AG09319 (cell line): ENCODE data around the gene CEBPE.

Experiments
- DNase-seq: peaks from one replicate; pipeline ENCODE4 v3.0.0-alpha.2; 2010; ENCODE audit warnings: low read depth; ENCODE audit errors: extremely low read depth
- TF ChIP-seq, protein P1 (sequence below): IDR thresholded peaks from 2 replicates; pipeline ENCODE4 v1.5.1; 2011; ENCODE audit warnings: low read depth, mild to moderate bottlenecking, inconsistent platforms, low read length, moderate library complexity

CEBPE gene

DNA sequence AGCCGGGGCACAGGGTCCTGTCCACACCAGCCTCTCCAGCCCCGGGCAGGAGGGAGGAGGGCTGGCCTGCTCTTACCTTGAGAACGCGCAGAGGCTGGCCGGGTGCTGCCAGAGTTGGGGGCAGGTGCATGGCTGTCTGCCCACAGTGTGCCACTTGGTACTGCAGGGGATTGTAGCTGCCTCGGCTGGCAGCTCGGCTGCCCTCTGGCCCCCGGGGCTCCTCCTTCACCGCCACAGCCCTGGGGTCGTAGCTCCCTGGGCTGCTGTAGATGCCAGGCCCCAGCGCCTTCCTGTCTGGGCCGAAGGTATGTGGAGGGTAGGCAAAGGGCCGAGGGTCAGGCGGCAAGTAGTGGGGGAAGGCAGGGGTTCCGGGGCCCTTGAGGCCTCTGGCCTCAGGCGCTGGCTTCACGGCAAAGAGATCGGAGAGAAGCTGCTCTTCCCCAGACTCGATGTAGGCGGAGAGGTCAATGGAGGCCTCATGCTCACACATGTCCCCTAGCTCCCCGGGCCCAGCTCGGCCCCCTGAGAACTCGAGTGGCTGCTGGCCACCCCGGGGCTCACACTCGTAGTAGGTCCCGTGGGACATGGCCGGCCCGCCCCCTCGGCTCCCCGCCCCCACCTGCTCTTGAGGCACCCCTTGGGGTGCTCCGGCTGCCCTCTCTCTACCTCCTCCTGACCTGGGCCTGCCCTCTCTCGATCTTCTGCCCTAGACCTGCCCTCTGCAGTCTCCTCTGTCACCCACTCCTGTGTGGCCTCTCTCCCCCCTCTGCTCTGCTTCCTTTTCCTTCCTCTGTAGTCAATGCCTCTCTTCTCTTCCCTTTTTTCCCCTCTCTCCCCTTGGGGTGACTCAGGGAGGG lies at the start of gene CEBPE:
CEBPE (minus strand) TSS at position 750 of the 857 bp plus-strand sequence; CDS start at position 586, 164 bp downstream.
- DNase-seq, result no peak
- TF ChIP-seq, protein P1, sequence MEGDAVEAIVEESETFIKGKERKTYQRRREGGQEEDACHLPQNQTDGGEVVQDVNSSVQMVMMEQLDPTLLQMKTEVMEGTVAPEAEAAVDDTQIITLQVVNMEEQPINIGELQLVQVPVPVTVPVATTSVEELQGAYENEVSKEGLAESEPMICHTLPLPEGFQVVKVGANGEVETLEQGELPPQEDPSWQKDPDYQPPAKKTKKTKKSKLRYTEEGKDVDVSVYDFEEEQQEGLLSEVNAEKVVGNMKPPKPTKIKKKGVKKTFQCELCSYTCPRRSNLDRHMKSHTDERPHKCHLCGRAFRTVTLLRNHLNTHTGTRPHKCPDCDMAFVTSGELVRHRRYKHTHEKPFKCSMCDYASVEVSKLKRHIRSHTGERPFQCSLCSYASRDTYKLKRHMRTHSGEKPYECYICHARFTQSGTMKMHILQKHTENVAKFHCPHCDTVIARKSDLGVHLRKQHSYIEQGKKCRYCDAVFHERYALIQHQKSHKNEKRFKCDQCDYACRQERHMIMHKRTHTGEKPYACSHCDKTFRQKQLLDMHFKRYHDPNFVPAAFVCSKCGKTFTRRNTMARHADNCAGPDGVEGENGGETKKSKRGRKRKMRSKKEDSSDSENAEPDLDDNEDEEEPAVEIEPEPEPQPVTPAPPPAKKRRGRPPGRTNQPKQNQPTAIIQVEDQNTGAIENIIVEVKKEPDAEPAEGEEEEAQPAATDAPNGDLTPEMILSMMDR, result no peak

DNA sequence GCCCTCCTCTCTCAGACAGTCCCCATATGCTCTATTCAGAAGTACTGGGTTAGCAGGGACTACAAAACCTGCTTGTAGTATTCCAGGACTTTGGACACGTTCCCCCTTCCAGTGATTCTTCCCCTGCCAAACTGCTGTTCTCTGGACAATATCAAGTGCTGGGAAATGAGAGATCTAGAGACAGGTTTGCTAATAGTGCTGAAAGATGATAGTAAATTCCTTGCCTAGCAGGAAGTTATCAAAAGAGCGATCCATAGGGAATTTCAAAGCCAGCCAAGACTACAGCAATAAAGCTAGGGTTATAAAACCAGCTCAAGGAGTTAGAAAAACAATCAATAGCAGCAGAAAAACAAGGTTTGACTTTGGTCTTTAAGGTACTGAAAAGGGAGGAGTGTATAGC lies 49.2 kb upstream of the CEBPE start:
- DNase-seq, result no peak
- TF ChIP-seq, protein P1, result no peak

DNA sequence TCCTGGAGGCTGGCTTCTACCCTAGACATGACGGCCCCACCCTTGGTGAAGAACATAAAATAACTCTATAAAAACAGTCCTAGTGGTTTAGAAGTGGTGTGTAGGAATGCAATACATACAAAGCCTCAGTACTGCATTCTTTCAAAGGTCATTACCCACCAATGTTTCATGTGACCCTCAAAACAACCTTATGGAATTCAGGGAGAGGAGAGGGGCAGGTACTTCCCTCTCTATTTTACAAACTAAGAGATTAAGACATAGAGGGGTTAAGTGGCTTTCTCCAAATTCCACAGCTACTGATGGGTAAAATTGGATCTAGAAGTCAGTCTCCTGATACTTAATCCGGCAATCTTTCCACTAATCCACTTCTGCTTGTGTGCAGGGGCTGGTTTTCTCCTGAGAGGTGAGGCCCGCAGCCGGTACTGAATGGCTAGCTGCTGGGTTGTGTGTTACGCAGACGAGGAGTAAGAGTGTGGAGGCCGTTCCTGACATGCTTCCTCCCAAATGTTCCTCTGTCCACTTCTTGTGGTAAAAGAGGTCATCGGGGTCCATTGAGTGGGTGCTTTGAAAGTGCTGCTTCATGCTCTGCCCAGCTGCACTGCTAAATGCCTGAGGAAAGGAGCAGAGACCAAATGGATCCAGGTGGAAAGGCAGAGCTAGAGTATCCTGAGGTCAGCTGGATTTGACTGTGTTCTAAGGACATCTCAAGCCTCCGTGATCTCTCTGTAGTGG lies 48.2 kb upstream of the CEBPE start:
- TF ChIP-seq, protein P1, result no peak
- DNase-seq, result no peak

DNA sequence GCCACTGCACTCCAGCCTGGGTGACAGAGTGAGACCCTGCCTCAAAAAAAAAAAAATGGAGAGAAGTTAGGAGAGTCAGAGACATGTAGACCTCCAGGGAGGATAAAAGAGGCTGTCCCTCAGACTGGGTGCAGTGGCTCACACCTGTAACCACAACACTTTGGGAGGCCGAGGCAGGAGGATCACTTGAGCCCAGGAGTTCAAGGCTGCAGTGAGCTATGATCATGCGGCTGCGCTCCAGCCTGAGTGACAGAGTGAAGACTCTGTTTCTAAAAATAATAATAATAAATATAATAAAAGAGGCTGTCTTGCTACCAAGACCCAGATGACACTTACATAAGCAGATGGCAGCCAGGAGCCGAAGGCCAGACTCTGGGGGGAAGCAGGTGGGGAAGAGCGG lies 45.9 kb upstream of the CEBPE start:
- TF ChIP-seq, protein P1, result no peak
- no peak for DNase-seq

DNA sequence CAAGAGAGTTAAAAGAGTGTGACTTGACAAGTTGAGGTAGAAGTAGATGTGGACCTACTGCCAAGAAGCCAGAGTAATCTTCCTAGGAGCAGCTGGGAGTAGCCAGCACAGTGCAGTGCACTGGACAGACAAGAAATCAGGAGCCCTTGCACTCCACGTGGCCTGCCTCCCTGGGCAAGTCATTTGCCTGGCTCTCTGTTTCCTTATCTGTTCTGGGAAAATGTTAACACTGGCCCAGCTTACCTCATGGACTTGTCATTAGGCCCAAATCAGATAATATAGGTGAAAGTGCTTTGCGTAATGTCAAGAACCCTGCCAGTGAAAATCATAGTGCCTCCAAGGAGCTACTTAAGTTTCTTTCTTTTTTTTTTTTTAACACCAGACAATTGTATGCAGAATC lies 45.2 kb upstream of the CEBPE start:
- DNase-seq, result no peak
- TF ChIP-seq, protein P1, result no peak

DNA sequence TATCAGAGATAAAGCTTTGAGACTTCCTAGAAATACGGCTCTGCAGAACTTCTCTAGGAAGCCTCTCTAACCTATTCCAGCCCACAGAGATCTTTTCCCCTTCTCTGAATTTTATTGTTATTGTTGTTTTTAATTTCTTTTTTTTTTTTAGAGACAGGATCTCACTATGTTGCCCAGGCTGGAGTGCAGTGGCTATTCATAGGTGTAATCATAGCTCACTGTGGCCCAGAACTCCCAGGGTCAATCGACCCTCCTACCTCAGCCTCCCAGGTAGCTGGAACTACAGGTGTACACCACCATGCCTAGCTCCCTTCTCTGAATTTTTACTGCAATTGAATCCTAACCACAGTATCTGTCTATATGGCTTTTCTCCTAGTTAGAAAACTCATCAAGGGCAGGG lies 44.8 kb upstream of the CEBPE start:
- TF ChIP-seq, protein P1, result no peak

DNA sequence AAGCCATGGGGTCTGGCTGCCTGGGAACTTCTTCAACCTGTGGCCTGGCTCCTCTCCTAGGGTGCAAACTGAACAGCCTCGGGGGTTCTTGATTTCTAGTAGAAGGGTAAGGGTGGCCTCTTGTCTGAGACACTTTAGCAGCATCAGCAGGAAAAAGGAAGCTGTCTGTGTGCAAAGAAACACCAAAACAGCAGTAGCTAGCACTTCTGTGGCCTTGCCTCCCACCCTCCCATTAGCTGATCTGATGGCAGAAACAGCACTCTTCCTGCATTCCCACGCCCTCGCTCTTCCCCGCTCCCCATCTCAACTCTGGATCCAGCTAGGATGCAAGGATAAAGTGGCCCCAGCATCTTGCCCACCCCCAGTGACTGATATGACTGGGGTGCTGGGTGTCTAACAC lies 43.7 kb upstream of the CEBPE start:
- no peak for DNase-seq
- TF ChIP-seq, protein P1, result no peak

More for the DNA sequence above, 44.8 kb upstream of the CEBPE start:
- no peak for DNase-seq
